ENCODE results near the gene DDX42.
A peak's percentile ranks its signal among the peaks of the same experiment; 100 is the strongest.

The DDX42 gene

GRCh38 chr17:63821804-63822203 is 47.8 kb downstream of the DDX42 start:
- no peak for DNase-seq (ENCODE audit: low spot score)

DNA sequence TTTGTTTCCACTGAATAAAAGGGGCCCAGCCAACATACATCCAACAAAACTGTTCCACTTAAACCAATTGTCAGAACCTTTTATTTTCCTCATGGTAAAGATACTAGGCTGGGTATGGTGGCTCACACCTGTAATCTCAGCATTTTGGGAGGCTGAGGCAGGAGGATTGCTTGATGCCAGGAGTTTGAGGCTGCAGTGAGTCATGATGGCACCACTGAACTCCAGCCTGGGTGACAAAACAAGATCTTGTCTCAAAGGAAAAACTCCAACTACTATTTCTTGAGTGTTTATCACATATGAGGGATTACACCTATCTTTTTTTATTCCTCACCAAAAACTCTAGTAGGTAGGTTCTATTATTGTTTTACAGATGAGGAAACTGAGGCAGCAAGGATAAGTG is 48.6 kb downstream of the DDX42 start:
- no peak for DNase-seq (ENCODE audit: low spot score)

GRCh38 chr17:63823659-63824331 is 49.8 kb downstream of the DDX42 start:
- no peak for DNase-seq (ENCODE audit: low spot score)

DNA sequence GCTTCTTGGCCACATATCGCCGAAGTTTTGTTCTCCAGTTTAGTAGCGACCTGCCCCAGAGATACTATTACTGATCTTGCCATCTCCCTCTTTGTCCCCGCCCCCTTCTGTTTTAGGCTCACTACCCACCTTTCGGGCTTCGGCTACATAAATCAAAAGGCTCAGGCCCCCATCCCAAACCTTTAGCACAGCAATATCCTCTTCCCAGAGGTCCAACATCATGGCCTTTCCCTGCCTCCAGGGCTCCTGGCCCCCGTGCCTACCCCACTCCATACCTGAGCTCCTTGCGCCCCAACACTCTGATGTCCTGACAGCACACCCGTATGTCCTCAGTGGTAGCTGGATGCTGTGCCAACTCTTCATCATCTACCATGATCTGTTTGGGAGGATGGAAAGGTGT is 50.4 kb downstream of the DDX42 start:
- DNase-seq (ENCODE audit: low spot score) = no peak

DNA sequence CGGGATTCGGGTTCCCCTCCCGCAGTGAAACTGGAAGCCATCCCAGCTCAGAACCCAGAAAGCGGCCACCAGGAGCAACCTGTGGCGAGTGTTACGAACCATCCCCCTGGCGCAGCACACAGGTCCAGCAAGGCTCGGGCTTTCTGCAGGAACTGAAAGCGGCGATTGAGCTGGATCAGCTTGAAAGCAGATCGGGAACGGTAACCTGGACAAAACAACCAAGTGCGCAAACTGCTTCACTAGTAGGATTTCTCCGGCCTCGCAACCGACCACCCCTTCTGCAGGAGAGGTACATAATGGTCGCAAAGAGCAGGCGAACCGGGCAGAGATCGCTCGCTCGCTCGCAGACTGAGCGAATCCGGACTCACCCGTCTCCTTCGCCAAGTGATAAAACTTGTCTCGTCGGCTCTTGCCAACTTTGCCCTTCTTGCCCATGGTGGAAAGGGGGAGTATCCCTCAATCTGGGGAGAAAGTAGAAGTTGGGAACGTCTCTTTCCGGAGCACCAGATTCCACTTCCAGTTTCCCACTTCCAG is 52.6 kb downstream of the DDX42 start:
- DNase-seq (ENCODE audit: low spot score) = no peak

GRCh38 chr17:63827002-63827800 is 53.2 kb downstream of the DDX42 start, which contains the start of the genes FTSJ3 and PSMC5:
Gene FTSJ3 (minus strand): TSS chr17:63827663. CDS start chr17:63826902, 761 bp downstream.
Gene PSMC5 (plus strand): TSS chr17:63827431. CDS start chr17:63827491, 60 bp downstream.
- peak; percentile 96 for DNase-seq (ENCODE audit: low spot score)

- DNase-seq (ENCODE audit: low spot score) = no peak
These were observed 53.8 kb downstream of the DDX42 start for GRCh38 chr17:63827801-63828221.

DNA sequence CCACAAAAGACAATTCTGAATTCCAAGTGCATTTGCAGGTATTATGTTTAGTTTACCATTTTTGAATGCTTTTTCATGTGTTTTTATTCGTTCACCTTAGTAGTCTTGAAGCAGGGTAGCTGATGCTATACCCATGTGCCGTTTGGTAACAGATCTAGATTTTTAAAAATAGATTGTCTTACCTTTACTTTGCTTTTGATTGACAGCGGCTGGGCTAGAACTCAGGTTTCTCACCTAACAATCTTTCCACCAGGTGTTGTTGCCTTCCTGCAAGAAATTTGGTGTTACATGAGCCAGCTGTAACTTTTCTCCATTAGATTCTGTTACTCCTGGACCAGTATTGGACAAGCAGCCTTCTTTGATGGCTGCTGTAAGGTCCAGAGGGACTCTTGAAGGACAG is 55.0 kb downstream of the DDX42 start:
- DNase-seq (ENCODE audit: low spot score) = no peak

DNA sequence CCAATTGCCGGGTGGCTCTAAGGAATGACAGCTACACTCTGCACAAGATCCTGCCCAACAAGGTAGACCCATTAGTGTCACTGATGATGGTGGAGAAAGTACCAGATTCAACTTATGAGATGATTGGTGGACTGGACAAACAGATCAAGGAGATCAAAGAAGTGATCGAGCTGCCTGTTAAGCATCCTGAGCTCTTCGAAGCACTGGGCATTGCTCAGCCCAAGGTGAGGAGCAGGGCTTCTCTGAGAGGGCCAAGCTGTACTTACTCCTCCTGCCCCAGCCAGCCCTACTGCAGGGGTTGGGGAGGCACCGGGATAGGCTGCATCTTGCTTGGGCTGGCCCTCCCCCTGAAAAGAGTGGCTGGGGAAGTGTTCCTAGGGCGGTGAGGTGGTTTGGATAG is 56.3 kb downstream of the DDX42 start:
- no peak for DNase-seq (ENCODE audit: low spot score)

DNA sequence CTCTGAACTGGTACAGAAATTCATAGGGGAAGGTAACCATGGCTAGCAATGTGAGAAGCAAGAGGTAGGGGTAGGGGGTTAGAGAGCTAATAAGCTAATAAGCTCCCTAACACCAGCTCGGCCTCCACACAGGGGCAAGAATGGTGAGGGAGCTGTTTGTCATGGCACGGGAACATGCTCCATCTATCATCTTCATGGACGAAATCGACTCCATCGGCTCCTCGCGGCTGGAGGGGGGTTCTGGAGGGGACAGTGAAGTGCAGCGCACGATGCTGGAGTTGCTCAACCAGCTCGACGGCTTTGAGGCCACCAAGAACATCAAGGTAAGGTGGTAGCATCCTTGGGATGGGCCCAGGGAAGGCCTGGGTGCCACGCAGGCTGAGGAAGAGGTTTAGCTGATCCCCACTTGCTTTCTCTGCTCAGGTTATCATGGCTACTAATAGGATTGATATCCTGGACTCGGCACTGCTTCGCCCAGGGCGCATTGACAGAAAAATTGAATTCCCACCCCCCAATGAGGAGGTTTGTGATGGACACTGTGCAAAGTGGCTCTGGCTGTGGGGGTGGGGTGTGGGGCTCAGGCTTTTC is 57.0 kb downstream of the DDX42 start:
- DNase-seq (ENCODE audit: low spot score) = no peak

GRCh38 chr17:63831505-63831904 is 57.5 kb downstream of the DDX42 start:
- no peak for DNase-seq (ENCODE audit: low spot score)

- DNase-seq (ENCODE audit: low spot score) = no peak
These were observed 58.0 kb downstream of the DDX42 start for GRCh38 chr17:63832014-63832413.

DNA sequence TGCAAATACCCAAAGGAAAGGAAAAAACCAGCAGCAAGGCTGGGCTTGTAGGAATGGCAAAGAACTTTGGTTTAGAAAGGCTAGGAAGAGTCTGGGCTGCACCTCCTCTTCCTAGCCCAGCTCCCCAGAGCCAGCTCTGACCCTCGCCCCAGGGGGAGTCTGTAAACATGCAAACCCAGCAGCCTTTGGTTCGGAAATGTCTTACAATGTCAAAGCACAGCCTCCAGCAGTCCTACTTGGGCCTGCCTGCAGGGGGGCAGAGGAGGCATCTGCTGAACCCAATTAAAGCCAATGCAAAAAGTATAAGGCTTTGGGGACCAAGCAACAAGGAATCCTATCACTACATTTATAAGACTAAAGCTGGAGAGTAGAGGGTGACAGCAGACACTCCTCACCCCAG is 58.5 kb downstream of the DDX42 start:
- no peak for DNase-seq (ENCODE audit: low spot score)

- no peak for DNase-seq (ENCODE audit: low spot score)
These were observed 59.2 kb downstream of the DDX42 start for GRCh38 chr17:63833026-63833740.

DNA sequence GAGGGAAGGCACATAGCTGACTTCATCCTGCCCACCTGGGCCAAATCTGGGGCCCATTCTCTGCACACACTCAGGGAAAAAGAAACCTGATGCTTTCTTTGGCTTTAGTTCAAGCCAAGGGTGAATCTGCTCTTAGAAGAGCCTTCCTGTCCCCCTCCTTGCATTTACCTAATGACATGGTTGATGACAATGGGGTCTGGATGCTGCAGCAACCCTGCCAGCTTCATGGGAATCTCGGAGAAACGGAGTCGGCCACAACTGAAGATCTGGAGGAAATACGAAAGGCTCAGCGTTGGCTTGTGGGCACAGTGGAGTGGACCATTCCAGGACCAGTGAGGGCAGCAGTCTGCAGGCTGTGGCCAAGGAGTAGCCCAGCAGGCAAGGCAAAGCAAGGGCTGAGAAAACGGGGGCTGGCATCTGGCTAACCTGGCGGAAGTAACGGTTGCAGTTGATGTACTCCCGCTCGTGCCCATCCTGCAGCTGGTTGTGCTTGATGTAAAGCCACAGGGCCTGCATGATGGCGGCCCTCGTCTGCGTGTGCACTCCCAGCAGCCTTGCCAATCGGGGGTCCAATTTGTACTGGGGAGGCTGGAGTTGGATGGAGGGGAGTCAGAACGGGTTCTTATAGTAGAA is 59.9 kb downstream of the DDX42 start:
- DNase-seq (ENCODE audit: low spot score) = no peak

GRCh38 chr17:63834431-63835166 is 60.6 kb downstream of the DDX42 start:
- peak; percentile 65 for DNase-seq (ENCODE audit: low spot score)

DNA sequence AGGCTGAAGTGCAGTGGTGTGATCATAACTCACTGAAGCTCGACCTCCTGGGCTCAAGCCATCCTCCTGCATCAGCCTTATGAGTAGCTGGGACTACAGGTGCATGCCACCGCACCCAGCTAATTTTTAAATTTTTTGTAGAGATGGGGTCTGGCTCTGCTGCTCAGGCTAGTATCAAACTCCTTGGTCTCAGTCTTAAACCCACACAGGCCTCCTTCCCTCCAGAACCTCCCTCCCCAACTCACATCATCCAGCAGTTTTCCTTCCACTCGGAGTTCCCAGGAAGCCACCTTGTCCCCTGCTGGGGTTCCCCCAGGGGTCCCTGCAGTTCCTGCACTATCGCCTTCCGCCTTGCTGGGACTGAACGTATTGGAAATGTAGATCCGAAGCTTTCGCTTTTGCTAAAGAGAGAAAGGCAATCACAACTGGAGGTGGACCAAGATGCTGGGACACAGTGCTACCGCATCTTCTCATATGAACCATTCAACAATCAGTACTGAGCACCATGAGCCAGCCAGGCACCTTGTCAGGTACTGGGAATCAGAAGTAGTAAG is 61.3 kb downstream of the DDX42 start:
- no peak for DNase-seq (ENCODE audit: low spot score)

- DNase-seq (ENCODE audit: low spot score) = no peak
These were observed 62.8 kb downstream of the DDX42 start for GRCh38 chr17:63836811-63837210.

GRCh38 chr17:63837480-63837879 is 63.5 kb downstream of the DDX42 start:
- no peak for DNase-seq (ENCODE audit: low spot score)

DNA sequence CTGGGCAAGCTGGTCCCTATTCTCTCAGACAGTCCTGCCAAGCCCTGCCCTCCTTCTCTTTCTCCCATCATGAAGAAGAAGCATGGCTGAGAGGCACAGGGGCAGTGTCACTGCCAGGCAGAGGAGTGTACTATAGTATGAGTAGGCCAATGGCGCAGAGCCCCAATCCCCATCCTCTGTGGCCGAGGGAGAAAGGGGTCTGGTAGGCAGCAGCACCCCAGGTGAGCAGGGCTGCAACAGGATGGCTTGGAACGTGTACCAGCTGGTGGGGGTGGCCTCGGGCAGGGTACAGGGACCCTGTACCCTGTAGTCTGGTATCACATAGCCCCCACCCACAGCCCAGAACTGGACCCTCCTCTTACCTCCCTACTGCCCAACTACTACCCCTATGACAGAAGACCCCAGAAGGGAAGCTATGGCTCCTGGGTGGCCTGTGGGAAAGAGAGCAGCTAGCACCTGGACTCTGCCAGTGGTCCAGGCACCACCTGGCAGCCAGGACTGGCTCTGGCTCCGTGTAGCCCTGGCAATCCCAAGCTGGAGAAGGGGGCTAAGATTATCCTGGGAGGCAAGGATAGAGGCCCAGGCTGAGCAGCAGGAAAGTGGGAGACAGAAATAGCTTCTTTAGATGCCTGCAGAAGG is 64.1 kb downstream of the DDX42 start:
- no peak for DNase-seq (ENCODE audit: low spot score)

Data from hematopoietic multipotent progenitor cell treated with erythropoietin and hydrocortisone succinate and interleukin-3 and kit ligand, for 17 days (in vitro differentiated cells).